Activated CD4-positive, alpha-beta T cell treated with anti-CD3 and anti-CD28 coated beads for 24 hours (primary cell): ENCODE results near the gene ZNF564.
"Not testable (repeated sequence)": the region's sequence is repeated elsewhere in the genome, so short reads cannot be mapped to it uniquely, and the experiment has no call there.

Source experiments
- DNase-seq, 2 donors: peaks; one replicate each; pipeline ENCODE4 v3.0.0-alpha.2; 2020; ENCODE audit warnings: low read depth in 2 of 2

ZNF564 gene

DNA sequence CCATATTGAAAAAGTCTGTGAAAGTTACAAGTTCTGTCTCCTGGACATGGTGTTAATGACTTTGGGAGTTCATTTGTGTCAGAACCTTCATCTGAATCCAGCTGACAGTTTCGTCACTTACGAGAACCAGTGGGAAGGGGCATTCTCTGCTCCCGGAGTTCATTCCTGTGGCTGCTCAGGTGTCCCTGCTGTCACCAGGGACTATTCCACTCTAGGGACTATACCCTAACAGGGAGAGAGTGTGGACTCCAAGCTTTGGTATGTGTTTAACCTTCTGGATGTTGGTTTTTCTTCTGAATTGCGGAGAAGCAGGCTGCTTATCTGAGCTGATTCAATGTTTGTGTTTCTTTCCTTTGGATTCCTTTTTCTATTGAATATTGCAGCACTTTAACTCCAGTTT lies 54.2 kb downstream of the ZNF564 start:
- DNase-seq: no peak

DNA sequence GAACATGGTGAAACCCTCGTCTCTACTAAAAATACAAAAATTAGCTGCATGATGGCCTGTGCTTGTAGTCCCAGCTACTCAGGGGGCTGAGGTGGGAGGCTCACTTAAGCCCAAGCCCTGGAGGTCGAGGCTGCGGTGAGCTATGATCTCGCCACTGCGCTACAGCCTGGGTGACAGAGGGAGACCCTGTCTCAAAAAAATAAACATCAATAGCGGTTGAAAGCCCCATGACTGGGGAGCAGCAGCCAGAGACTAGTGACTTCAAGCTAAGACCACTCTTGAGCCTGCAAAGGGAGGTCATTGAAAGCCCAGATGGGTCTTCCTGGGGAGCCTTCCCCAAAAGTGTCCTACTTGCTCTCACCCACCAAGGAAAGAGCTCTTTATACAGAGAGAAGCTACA lies 54.8 kb downstream of the ZNF564 start:
- DNase-seq: no peak

DNA sequence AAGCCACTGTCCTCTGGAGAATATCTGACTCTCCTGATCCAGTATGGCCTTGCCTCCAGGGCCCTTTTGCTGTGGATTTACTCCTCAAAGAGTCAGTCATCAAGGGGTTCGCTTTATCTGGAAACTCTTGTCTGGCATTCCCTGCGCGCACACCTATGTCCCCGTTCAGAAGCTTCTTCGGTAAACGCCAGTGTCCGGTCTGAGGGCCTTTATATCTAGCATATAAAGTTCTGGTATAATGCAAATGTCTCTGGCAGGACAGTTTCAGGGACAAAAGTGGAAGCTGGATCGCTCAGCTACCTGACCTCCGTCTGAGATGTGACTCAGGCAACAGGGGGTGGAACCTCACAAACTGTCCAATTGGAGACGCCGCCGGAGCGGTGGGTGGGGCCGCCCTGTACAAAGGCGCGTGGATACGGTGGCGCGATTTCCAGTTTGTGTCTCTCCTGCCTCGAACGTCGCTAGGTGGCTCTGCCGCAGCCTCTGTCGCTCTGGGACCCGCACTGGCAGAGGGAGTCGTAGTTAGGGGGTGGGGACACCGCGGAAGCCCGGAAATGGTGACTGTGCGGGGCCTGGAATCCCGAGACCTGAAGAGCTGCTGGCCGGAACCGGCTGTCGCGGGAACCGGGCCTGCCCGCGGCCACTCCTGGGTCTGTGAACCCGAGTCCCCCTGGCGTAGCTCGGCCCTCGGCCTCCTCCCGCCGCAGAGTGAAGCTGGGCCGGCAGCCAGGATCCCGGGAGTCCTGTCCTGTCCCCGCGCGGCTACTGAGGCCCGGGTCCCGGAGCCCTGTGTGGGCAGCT lies 56.1 kb downstream of the ZNF564 start:
- DNase-seq: peak; percentile 86 to 91

DNA sequence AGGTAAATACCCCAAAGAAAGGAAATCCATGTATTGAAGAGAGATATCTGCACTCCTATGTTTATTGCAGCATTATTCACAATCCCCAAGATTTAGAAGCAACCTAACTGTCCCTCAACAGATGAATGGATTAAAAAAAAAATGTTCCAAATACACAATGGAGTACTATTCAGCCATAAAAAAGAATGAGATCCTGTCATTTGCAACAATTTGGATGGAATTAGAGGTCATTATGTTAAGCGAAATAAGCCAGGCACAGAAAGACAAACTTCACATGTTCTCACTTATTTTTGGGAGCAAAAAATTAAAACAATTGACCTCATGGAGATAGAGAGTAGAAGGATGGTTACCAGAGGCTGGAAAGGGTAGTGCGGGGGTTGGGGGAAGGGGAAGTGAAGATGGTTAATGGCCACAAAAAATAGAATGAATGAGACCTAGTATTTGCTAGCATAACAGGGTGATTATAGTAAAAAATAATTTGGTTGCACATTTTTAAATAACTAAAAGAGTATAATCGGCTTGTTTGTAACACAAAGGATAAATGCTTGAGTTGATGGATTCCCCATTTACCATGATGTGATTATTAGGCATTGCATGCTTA lies 56.9 kb downstream of the ZNF564 start:
- no peak for DNase-seq

DNA sequence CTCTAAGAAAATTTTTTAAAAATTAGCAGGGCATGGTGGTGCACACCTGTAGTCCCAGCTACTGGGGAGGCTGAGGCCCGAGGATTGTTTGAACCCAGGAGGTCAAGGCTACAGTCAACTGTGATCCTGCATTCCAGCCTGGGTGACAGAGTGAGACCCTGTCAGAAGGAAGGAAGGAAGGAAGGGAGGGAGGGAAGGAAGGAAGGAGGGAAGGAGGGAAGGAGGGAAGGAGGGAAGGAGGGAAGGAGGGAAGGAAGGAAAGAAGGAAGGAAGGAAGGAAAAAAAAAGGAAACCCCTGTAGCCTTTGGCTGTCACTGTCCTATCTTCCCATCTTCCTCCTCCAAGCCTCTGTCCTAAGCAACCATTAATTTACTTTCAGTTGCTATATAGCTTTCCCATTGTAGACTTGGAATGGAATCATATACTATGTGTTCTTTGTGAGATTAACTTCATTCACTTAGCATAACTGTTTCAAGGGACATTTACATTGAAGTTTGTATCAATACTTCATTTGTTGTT lies 65.0 kb downstream of the ZNF564 start:
- DNase-seq: not testable (repeated sequence)

DNA sequence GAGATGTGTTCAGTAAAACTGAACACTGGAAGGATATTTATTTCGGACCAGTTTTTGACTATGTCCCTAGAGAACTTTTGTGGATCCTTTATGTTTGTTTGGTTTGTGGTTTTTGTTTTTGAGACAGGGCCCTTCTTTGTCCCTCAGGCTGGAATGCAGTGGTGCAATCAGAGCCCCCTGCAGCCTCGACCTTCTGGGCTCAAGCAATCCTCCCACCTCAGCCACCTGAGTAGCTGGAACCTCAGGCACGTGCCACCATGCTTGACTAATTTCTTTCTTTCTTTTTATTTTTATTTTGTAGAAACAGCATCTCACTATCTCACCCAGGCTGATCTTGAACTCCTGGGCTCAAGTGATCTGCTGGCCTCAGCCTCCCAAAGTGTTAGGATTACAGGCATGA lies 65.7 kb downstream of the ZNF564 start:
- DNase-seq: no peak

DNA sequence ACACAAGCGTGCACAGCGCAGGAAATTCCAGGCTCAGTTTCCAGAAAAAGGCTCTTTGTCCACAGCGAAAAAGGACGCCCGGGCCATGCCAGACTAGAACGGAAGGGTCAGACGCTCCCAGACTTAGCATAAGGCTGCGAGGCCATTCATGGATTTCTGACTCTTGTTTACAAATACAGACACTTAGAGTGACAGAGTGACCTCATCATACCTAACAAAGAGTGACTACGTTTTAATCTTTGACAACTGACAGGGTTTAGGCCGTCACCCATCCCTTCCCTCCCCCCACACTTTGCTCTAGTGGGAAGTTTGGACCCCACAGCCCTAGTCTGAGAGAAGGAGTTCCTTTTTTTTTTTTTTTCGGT lies 66.2 kb downstream of the ZNF564 start:
- no peak for DNase-seq

DNA sequence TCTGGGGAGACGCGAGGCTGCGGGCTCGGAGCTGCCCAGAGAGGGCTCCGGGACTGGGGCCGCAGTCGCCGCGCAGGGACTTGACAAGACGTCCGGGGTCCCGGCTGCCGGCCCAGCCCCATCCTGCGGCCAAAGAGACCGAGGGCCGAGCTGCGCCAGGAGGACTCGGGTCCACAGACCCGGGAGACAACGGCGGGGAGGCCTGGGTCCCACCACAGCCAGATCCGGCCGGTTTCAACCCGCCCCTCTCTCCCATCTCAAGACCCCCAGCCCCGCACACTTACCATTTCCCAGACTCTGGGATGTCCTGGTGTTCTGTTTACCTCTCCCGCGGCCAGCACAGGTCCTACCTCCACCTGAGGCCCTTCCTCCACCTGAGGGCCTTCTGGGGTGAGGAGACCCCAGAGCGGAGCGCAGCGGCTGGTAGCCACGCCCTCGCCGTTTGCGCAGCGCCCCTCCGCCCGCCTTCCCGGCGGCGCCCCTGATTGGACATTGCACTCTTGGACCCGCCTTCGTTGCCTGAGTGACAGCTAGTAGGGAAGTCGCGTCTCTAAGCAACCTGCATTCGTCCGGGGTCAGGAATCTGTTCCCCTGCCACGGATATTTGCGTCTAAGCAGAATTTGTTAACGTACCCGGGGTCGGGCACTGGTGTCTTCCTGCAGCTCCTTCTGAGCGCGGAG lies 66.8 kb downstream of the ZNF564 start, which contains the start of gene ZNF709:
Gene ZNF709, minus strand, starts transcription at position 446 of the 681 bp plus-strand sequence. Its CDS starts 159 bp downstream, at position 287.
- peak; percentile 83 to 86 for DNase-seq

DNA sequence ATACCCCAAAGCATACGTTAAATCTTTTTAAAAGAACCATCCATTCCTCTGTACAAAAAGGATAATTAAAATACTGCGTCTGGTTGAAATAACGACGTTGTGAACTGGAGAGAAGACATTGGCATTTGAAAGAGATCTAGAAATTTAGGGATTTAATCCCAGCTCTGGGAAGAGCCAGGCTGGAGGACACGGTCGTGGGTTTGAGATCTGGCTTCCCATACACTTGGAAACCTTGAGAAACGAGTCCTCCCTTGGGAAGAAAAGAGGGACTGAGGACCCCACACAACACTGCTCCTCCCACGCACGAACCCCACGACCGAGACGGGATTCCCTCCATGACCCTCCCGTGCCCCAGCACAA lies 67.3 kb downstream of the ZNF564 start:
- DNase-seq: no peak

DNA sequence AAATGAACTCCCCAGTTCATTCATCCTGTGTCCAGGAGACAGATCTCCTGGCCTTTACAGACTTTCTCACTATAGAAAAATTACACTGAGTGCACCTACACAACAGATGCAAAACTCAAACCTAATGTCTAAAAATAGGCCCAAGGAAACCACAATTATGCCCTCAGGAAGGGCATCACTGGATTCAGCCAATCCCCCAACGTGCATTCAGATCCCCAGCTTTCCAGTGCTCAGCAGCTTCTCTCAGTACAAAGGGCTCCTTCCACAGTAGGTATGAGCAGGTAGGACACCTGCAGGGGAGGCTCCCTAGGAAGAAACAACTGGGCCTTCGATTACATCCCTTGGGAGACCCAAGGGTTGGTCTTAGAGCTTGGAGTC lies 68.8 kb downstream of the ZNF564 start:
- no peak for DNase-seq

DNA sequence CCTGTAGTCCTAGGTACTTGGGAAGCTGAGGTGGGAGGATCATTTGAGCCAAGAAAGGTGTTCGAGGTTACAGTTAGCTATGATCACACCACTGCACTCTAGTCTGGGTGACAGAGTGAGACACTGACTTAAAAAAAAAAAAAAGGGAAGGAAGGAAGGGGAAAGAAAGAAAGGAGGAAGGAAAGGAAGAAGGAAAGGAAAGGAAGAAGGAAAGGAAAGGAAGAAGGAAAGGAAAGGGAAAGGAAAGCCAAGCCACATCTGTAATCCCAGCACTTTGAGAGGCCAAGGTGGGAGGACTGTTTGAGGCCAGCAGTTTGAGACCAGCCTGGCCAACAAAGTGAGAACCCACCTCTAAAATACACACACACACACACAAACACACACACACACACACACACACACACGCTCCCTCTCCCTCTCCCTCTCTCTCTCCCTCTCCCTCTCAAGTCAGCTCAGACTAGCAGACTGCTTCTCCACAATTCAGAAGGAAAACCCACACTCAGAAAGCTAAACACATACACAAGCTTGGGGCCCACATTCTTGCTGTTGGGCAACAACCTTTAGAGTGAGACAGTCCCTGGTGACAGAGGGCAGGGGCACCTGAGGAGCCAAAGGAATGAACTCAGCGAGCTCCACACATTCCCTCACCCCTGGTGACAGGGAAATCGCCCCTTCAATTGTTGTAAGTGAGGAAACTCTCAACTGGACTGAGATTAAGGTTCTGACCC lies 69.3 kb downstream of the ZNF564 start:
- DNase-seq: no peak

DNA sequence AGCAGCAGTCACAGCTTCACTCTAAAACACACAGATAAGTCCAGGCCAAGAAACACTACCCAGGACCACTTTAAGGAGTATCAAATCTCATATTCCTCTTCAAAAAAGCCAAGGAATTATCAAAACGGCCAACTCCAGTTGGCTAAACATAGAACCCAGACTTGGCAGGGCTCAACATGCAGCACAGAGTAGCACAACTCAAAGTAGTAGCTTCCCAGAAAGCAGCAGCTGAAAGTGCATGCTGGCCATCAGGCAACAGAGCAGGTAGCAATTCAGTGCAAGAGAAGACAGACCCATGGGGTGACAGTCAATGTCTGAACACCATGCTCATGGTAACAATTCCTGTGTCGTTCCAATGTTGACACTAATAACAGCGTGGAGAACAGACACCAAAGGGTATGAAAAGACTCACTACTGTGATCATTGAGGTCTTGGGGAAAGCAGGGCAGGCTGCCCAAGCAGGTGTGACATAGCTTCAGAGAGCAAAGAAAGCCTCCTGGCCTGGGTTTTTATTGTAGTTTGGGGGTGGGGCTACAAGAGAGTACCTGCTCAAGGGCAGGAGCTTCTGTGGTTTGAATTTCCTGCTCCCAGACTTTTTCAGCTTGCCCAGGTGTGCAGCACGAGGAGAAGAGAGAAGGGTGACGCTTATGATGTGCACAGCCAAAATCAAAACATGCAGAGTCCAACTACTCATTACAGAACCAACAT lies 72.9 kb downstream of the ZNF564 start:
- no peak for DNase-seq
